Gastroesophageal sphincter (tissue), 4 donors: ENCODE data around the gene USP54. TPM values are rescaled to one million over a fixed set of nuclear protein-coding genes. Genes with fewer than 3 reads are reported as not detected.
"Not testable (repeated sequence)": the region's sequence is repeated elsewhere in the genome, so short reads cannot be mapped to it uniquely, and the experiment has no call there.

Source experiments
- ATAC-seq: fragments of 150-250 bp; one replicate; pipeline ENCODE4 v1.9.1; 2016; ENCODE audit warnings: mild to moderate bottlenecking, moderate library complexity
- H3K27ac ChIP-seq, 4 donors: fragments of 200-600 bp; sonication (generic) in 3 of 4; 1 replicate in 3 of 4; 2 replicates in 1 of 4; pipeline ENCODE4 v1.5.1; 2016 to 2019
- H3K27me3 ChIP-seq: fragments of 200-600 bp; sonication (generic); one replicate; pipeline ENCODE4 v1.5.1; 2019
- H3K36me3 ChIP-seq, 2 donors: fragments of 200-600 bp; sonication (generic); one replicate each; pipeline ENCODE4 v1.5.1; 2019; ENCODE audit warnings: control low read depth in 1 of 2
- H3K4me1 ChIP-seq, 3 donors: fragments of 200-600 bp; sonication (generic); 1 replicate in 2 of 3; 2 replicates in 1 of 3; pipeline ENCODE4 v1.5.1; 2016 to 2019; ENCODE audit warnings: control low read depth in 2 of 3
- H3K4me3 ChIP-seq, 2 donors: fragments of 200-600 bp; sonication (generic); one replicate each; pipeline ENCODE4 v1.5.1; 2019; ENCODE audit warnings: mild to moderate bottlenecking in 1 of 2, moderate library complexity in 1 of 2
- H3K9me3 ChIP-seq, 3 donors: fragments of 200-600 bp; sonication (generic); one replicate each; pipeline ENCODE4 v1.5.1; 2017 to 2019; ENCODE audit warnings: control low read depth in 2 of 3
- CTCF ChIP-seq, 4 experiments: fragments of 200-600 bp in 2 of 4; fragments of 450-650 bp in 2 of 4; sonication (generic) in 1 of 4; IDR thresholded peaks; one replicate each; pipeline ENCODE4 v1.5.1; 2017 to 2019; ENCODE audit warnings: antibody characterized with exemption in 4 of 4, mild to moderate bottlenecking in 2 of 4, moderate library complexity in 2 of 4
- EP300 ChIP-seq: sonication (generic); formaldehyde crosslinking; IDR thresholded peaks from one replicate; pipeline ENCODE4 v1.6.1; 2017; ENCODE audit warnings: antibody characterized with exemption, mild to moderate bottlenecking
- POLR2A ChIP-seq, 2 donors: fragments of 450-650 bp; IDR thresholded peaks; one replicate each; pipeline ENCODE4 v1.6.1; 2017; ENCODE audit warnings: antibody characterized with exemption in 2 of 2, mild to moderate bottlenecking in 2 of 2, moderate library complexity in 1 of 2
- POLR2AphosphoS5 ChIP-seq: sonication (generic); formaldehyde crosslinking; IDR thresholded peaks from one replicate; pipeline ENCODE4 v1.6.1; 2017; ENCODE audit warnings: antibody characterized with exemption
- WGBS, 2 donors: methylation state at CpG; one replicate each; pipeline ENCODE4 v1.1.5; 2018; ENCODE audit warnings: low coverage in 1 of 2; 5-methylcytosine and 5-hydroxymethylcytosine counted together
- total RNA-seq, 4 donors: library from RNA; depleted of rRNA; stranded (reverse); fragments of >200 nt; gene quantifications; one replicate each; pipeline ENCODE4 v1.1.0, GENCODE V29; 2016

The USP54 gene
- total RNA-seq, 4 donors from 2014 or later = 27.1 to 106 (median 53.8) TPM

- Histone ChIP-seq H3K4me1 (peaks cover 0 to 39% (median 3%) of the 10 kb centered on the region in 3 donors), H3K27ac (no peak overlapping the region), H3K9me3 (no peaks in the 10 kb centered on the region), H3K4me3 (no peak overlapping the region), H3K36me3 (no peaks in the 10 kb centered on the region), H3K27me3 (no peaks in the 10 kb centered on the region)
- no peak for TF ChIP-seq CTCF (IDR thresholded peaks at IDR 0.05)
- WGBS, 2 donors = 78 to 89% methylated on average over 1 of the region's 1 CpG
- ATAC-seq = no peak
Measured at GRCh38 chr10:73588656-73589055, 2.5 kb downstream of the USP54 start.

GRCh38 chr10:73586583-73586984 lies 4.6 kb downstream of the USP54 start:
- no peak overlapping the region for H3K4me3 ChIP-seq
- TF ChIP-seq EP300 = no peak
- no peak for TF ChIP-seq CTCF (IDR thresholded peaks at IDR 0.05)
- no peak for TF ChIP-seq POLR2A (IDR thresholded peaks at IDR 0.05)
- TF ChIP-seq POLR2AphosphoS5 = no peak
- H3K27ac ChIP-seq = peak overlapping the region; percentile 16 to 69 (median 24)
- H3K27me3 ChIP-seq = no peaks in the 10 kb centered on the region
- H3K9me3 ChIP-seq = no peaks in the 10 kb centered on the region
- H3K4me1 ChIP-seq = peaks cover 0 to 42% (median under 1%) of the 10 kb centered on the region in 3 donors
- H3K36me3 ChIP-seq = no peaks in the 10 kb centered on the region
- WGBS, 2 donors = 0 to 31% methylated on average over 1 of the region's 1 CpG
- ATAC-seq = peak; percentile 56

- H3K27ac ChIP-seq = peak overlapping the region in 3 of 4 donors; percentile 20 to 69 (median 34)
- peak; percentile 44 for ATAC-seq
- no peaks in the 10 kb centered on the region for H3K27me3 ChIP-seq
- no peaks in the 10 kb centered on the region for H3K36me3 ChIP-seq
- H3K4me3 ChIP-seq = no peak overlapping the region
- H3K9me3 ChIP-seq = no peaks in the 10 kb centered on the region
- TF ChIP-seq POLR2AphosphoS5 (no peak), EP300 (no peak), CTCF (IDR thresholded peaks at IDR 0.05) (no peak), POLR2A (IDR thresholded peaks at IDR 0.05) (no peak)
- WGBS, 2 donors = 76 to 83% methylated on average over 2 to 3 of the region's 3 CpGs
- peaks cover 0 to 46% (median 0%) of the 10 kb centered on the region in 3 donors for H3K4me1 ChIP-seq
Measured at GRCh38 chr10:73585327-73585726, 5.8 kb downstream of the USP54 start.

- ATAC-seq = no peak
- Histone ChIP-seq H3K4me3 (no peak overlapping the region), H3K9me3 (no peaks in the 10 kb centered on the region), H3K27ac (peak overlapping the region in 3 of 4 donors; percentile 20 to 69 (median 44)), H3K36me3 (no peaks in the 10 kb centered on the region), H3K27me3 (no peaks in the 10 kb centered on the region), H3K4me1 (peaks cover 0 to 46% (median 0%) of the 10 kb centered on the region in 3 donors)
- 96 to 100% methylated on average over 2 of the region's 2 CpGs for WGBS, 2 donors
- no peak for TF ChIP-seq POLR2A (IDR thresholded peaks at IDR 0.05)
- TF ChIP-seq CTCF (IDR thresholded peaks at IDR 0.05) = no peak
- no peak for TF ChIP-seq POLR2AphosphoS5
- no peak for TF ChIP-seq EP300
Measured at GRCh38 chr10:73584737-73585136, 6.4 kb downstream of the USP54 start.

- no peak for ATAC-seq
- Histone ChIP-seq H3K4me3 (no peak overlapping the region), H3K4me1 (peaks cover 6 to 63% (median 8%) of the 10 kb centered on the region in 3 donors), H3K27ac (peak overlapping the region in 3 of 4 donors; percentile 24 to 72 (median 40)), H3K36me3 (no peaks in the 10 kb centered on the region), H3K27me3 (no peaks in the 10 kb centered on the region), H3K9me3 (no peaks in the 10 kb centered on the region)
- 80 to 92% methylated on average over 1 to 2 of the region's 2 CpGs for WGBS, 2 donors
- TF ChIP-seq POLR2AphosphoS5 = no peak
- TF ChIP-seq POLR2A (IDR thresholded peaks at IDR 0.05) = no peak
- TF ChIP-seq CTCF (IDR thresholded peaks at IDR 0.05) = no peak
- TF ChIP-seq EP300 = no peak
Measured at GRCh38 chr10:73581918-73582317, 9.2 kb downstream of the USP54 start.

- WGBS, 2 donors = 84 to 97% methylated on average over 3 to 5 of the region's 6 CpGs
- H3K27ac ChIP-seq = peak overlapping the region in 2 of 4 donors; percentile 82 to 86
- ATAC-seq, H3K27me3 ChIP-seq, H3K4me3 ChIP-seq, H3K9me3 ChIP-seq, H3K36me3 ChIP-seq: not testable (repeated sequence)
- H3K4me1 ChIP-seq = peaks cover 8 to 46% (median 10%) of the 10 kb centered on the region in 3 donors
Measured at GRCh38 chr10:73578927-73579326, 12.2 kb downstream of the USP54 start.
